22Rv1 (cell line): ENCODE results near the gene SMURF2.

Experiments
- ZFX ChIP-seq: fragments of 450-650 bp; IDR thresholded peaks from 2 replicates; pipeline ENCODE4 v1.6.1; 2017; ENCODE audit warnings: antibody characterized with exemption, borderline replicate concordance
- TF ChIP-seq, protein P1 (sequence below): fragments of 450-650 bp; IDR thresholded peaks from 2 replicates; pipeline ENCODE4 v1.5.1; 2017; ENCODE audit warnings: mild to moderate bottlenecking

DNA sequence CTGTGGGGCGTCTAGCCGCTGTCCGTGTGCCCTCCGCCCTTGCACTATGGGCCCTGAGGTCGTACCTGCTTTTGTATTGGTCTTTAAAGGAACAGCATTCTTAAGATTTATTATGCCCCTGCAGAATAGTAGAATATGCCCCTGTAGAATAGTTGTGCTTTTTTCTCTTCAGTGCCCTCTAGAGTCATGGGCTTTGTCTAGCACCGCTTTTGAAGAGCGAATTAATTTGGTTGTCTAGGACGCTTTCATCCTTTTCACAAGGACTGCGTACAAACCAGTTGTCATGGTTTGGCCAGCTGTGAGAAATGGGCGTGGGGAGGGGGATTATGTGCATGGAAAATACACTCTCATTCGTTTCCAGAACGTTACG, 154.7 kb downstream of the SMURF2 start:
- TF ChIP-seq, protein P1, sequence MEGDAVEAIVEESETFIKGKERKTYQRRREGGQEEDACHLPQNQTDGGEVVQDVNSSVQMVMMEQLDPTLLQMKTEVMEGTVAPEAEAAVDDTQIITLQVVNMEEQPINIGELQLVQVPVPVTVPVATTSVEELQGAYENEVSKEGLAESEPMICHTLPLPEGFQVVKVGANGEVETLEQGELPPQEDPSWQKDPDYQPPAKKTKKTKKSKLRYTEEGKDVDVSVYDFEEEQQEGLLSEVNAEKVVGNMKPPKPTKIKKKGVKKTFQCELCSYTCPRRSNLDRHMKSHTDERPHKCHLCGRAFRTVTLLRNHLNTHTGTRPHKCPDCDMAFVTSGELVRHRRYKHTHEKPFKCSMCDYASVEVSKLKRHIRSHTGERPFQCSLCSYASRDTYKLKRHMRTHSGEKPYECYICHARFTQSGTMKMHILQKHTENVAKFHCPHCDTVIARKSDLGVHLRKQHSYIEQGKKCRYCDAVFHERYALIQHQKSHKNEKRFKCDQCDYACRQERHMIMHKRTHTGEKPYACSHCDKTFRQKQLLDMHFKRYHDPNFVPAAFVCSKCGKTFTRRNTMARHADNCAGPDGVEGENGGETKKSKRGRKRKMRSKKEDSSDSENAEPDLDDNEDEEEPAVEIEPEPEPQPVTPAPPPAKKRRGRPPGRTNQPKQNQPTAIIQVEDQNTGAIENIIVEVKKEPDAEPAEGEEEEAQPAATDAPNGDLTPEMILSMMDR, result peak; percentile 79
- TF ChIP-seq ZFX, result no peak
